HepG2 (cell line): ENCODE results near the gene C2orf92. TPM values are rescaled to one million over a fixed set of nuclear protein-coding genes. Genes with fewer than 3 reads are reported as not detected.
A peak's percentile ranks its signal among the peaks of the same experiment; 100 is the strongest.

Experiments
- CBFB ChIP-seq: sonication (generic); formaldehyde crosslinking; IDR thresholded peaks from 2 replicates; pipeline ENCODE4 v1.4.0; 2020; ENCODE audit warnings: missing genetic modification reagents
- ERF ChIP-seq: IDR thresholded peaks from 2 replicates; pipeline ENCODE4 v1.6.1; 2018; ENCODE audit warnings: missing biosample characterization, missing genetic modification reagents
- HOXA3 ChIP-seq: sonication (generic); formaldehyde crosslinking; IDR thresholded peaks from 2 replicates; pipeline ENCODE4 v1.5.0; 2020; ENCODE audit warnings: missing genetic modification reagents
- LCORL ChIP-seq, 2 experiments: fragments of 450-650 bp in 1 of 2; sonication (generic) in 1 of 2; formaldehyde crosslinking in 1 of 2; IDR thresholded peaks; 2 replicates each; pipeline versions ENCODE4 v1.5.0 to v1.6.1; 2017 to 2020; ENCODE audit warnings: antibody characterized with exemption in 1 of 2, missing genetic modification reagents in 1 of 2
- MED1 ChIP-seq: sonication (generic); formaldehyde crosslinking; IDR thresholded peaks from 2 replicates; pipeline ENCODE4 v1.4.0; 2020; ENCODE audit warnings: missing genetic modification reagents
- NFKB2 ChIP-seq: sonication (generic); formaldehyde crosslinking; IDR thresholded peaks from 2 replicates; pipeline ENCODE4 v1.4.0; 2020; ENCODE audit warnings: missing genetic modification reagents, borderline replicate concordance
- RXRB ChIP-seq: IDR thresholded peaks from 2 replicates; pipeline ENCODE4 v1.6.1; 2016; ENCODE audit warnings: borderline replicate concordance, missing genetic modification reagents, missing compliant biosample characterization
- SETDB1 ChIP-seq: sonication (generic); formaldehyde crosslinking; IDR thresholded peaks from 2 replicates; pipeline ENCODE4 v1.5.1; 2020; ENCODE audit warnings: missing genetic modification reagents, mild to moderate bottlenecking, borderline replicate concordance
- SKIL ChIP-seq: sonication (generic); formaldehyde crosslinking; IDR thresholded peaks from 2 replicates; pipeline ENCODE4 v1.8.0; 2022; ENCODE audit warnings: missing genetic modification reagents, mild to moderate bottlenecking, moderate library complexity, borderline replicate concordance
- SMAD3 ChIP-seq: sonication (generic); formaldehyde crosslinking; IDR thresholded peaks from 2 replicates; pipeline ENCODE4 v1.4.0; 2020; ENCODE audit warnings: missing genetic modification reagents
- SMC3 ChIP-seq: IDR thresholded peaks from 2 replicates; pipeline ENCODE4 v1.6.1; 2011; ENCODE audit warnings: low read length, improper control_type of control experiment
- SPEN ChIP-seq: sonication (generic); formaldehyde crosslinking; IDR thresholded peaks from 2 replicates; pipeline ENCODE4 v1.5.1; 2020; ENCODE audit warnings: low read depth, mild to moderate bottlenecking, missing genetic modification reagents
- SRSF1 ChIP-seq: fragments of 200-400 bp; formaldehyde crosslinking; optimal IDR thresholded peaks from 2 replicates; pipeline ENCODE3; 2017; ENCODE audit warnings: mild to moderate bottlenecking, low read depth, low read length, moderate library complexity
- TBX2 ChIP-seq: sonication (generic); formaldehyde crosslinking; IDR thresholded peaks from 2 replicates; pipeline ENCODE4 v1.5.0; 2020; ENCODE audit warnings: missing genetic modification reagents, mild to moderate bottlenecking, borderline replicate concordance
- TFDP1 ChIP-seq: IDR thresholded peaks from 2 replicates; pipeline ENCODE4 v1.6.1; 2016; ENCODE audit warnings: missing compliant biosample characterization, missing genetic modification reagents, borderline replicate concordance
- ZBTB21 ChIP-seq: sonication (generic); formaldehyde crosslinking; IDR thresholded peaks from 2 replicates; pipeline ENCODE4 v1.4.0; 2020; ENCODE audit warnings: missing genetic modification reagents
- ZBTB38 ChIP-seq: sonication (generic); formaldehyde crosslinking; IDR thresholded peaks from 2 replicates; pipeline ENCODE4 v1.5.1; 2020; ENCODE audit warnings: mild to moderate bottlenecking, missing genetic modification reagents
- ZNF83 ChIP-seq: sonication (generic); formaldehyde crosslinking; IDR thresholded peaks from 2 replicates; pipeline ENCODE4 v1.4.0; 2020; ENCODE audit warnings: missing genetic modification reagents, mild to moderate bottlenecking, borderline replicate concordance
- ZSCAN12 ChIP-seq: sonication (generic); formaldehyde crosslinking; IDR thresholded peaks from 2 replicates; pipeline ENCODE4 v1.9.0; 2021; ENCODE audit warnings: mild to moderate bottlenecking, missing genetic modification reagents
- polyA plus RNA-seq, 8 experiments: library from polyadenylated mRNA; depleted of rRNA in 3 of 8; stranded (reverse) in 7 of 8; unstranded in 1 of 8; fragments of >200 nt; fragmentation: Illumina TruSeq in 4 of 8; extraction: Trizol in 4 of 8; gene quantifications; 2 replicates each; pipeline versions ENCODE4 v1.2.1 to v1.2.3, GENCODE V29; 2011 to 2016; ENCODE audit warnings: low read depth in 4 of 8, missing spikeins in 1 of 8, mixed read lengths in 1 of 8; ENCODE audit not compliant: insufficient read depth in 1 of 8
- total RNA-seq, 5 experiments: library from RNA; depleted of rRNA; stranded (reverse); fragments of >200 nt; fragmentation: Illumina TruSeq; extraction: Trizol; gene quantifications; 2 replicates each; pipeline ENCODE4 v1.2.3, GENCODE V29; 2016; ENCODE audit warnings: low read depth in 1 of 5
- TF ChIP-seq, protein P1 (sequence below): sonication (generic); formaldehyde crosslinking; IDR thresholded peaks from 2 replicates; pipeline ENCODE4 v1.5.0; 2020; ENCODE audit warnings: missing genetic modification reagents, mild to moderate bottlenecking, borderline replicate concordance
- TF ChIP-seq, protein P2 (sequence below): sonication (generic); formaldehyde crosslinking; IDR thresholded peaks from 2 replicates; pipeline ENCODE4 v1.5.1; 2020; ENCODE audit warnings: mild to moderate bottlenecking, missing genetic modification reagents, moderate library complexity

C2orf92 gene
- total and polyA plus RNA-seq, 2 of the 13 experiments (the other 11 are each of a cell fraction or from before 2014, with no cell fraction given) = 4.9 to 5.0 TPM

GRCh38 chr2:97740590-97741182, 71.2 kb downstream of the C2orf92 start (continued):
- TF ChIP-seq ZSCAN12 (CRISPR knock-in tag) = no peak
- TF ChIP-seq ZNF83 = no peak
- TF ChIP-seq RXRB (CRISPR knock-in tag) = peak; percentile 94
- TF ChIP-seq, protein P1, sequence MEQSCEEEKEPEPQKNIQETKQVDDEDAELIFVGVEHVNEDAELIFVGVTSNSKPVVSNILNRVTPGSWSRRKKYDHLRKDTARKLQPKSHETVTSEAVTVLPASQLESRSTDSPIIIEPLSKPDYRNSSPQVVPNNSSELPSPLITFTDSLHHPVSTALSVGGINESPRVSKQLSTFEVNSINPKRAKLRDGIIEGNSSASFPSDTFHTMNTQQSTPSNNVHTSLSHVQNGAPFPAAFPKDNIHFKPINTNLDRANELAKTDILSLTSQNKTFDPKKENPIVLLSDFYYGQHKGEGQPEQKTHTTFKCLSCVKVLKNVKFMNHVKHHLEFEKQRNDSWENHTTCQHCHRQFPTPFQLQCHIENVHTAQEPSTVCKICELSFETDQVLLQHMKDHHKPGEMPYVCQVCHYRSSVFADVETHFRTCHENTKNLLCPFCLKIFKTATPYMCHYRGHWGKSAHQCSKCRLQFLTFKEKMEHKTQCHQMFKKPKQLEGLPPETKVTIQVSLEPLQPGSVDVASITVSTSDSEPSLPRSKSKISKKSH = 0 out of 2 replicates have a peak, but pooled peaks have one; percentile 45
- no peak for TF ChIP-seq ZBTB21 (CRISPR knock-in tag)
- peak; percentile 70 for TF ChIP-seq SMC3
- TF ChIP-seq SKIL (CRISPR knock-in tag) = no peak
- TF ChIP-seq TFDP1 (CRISPR knock-in tag) = peak; percentile 66; the same call in 1 of the 2 replicates
- 0 out of 2 replicates have a peak, but pooled peaks have one; percentile 24 for TF ChIP-seq SPEN (CRISPR knock-in tag)
- no peak for TF ChIP-seq LCORL (IDR thresholded peaks at IDR 0.05)
- TF ChIP-seq LCORL (CRISPR knock-in tag; IDR thresholded peaks at IDR 0.05) = peak; percentile 43; the same call in 1 of the 2 replicates
- peak; percentile 57; the same call in 1 of the 2 replicates for TF ChIP-seq HOXA3 (CRISPR knock-in tag)
- no peak for TF ChIP-seq SRSF1
- TF ChIP-seq CBFB (CRISPR knock-in tag) = 0 out of 2 replicates have a peak, but pooled peaks have one; percentile 28
- peak; percentile 41; the same call in 1 of the 2 replicates for TF ChIP-seq NFKB2 (CRISPR knock-in tag)
- TF ChIP-seq, protein P2, sequence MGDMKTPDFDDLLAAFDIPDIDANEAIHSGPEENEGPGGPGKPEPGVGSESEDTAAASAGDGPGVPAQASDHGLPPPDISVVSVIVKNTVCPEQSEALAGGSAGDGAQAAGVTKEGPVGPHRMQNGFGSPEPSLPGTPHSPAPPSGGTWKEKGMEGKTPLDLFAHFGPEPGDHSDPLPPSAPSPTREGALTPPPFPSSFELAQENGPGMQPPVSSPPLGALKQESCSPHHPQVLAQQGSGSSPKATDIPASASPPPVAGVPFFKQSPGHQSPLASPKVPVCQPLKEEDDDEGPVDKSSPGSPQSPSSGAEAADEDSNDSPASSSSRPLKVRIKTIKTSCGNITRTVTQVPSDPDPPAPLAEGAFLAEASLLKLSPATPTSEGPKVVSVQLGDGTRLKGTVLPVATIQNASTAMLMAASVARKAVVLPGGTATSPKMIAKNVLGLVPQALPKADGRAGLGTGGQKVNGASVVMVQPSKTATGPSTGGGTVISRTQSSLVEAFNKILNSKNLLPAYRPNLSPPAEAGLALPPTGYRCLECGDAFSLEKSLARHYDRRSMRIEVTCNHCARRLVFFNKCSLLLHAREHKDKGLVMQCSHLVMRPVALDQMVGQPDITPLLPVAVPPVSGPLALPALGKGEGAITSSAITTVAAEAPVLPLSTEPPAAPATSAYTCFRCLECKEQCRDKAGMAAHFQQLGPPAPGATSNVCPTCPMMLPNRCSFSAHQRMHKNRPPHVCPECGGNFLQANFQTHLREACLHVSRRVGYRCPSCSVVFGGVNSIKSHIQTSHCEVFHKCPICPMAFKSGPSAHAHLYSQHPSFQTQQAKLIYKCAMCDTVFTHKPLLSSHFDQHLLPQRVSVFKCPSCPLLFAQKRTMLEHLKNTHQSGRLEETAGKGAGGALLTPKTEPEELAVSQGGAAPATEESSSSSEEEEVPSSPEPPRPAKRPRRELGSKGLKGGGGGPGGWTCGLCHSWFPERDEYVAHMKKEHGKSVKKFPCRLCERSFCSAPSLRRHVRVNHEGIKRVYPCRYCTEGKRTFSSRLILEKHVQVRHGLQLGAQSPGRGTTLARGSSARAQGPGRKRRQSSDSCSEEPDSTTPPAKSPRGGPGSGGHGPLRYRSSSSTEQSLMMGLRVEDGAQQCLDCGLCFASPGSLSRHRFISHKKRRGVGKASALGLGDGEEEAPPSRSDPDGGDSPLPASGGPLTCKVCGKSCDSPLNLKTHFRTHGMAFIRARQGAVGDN (CRISPR knock-in tag) = peak; percentile 72
- TF ChIP-seq SETDB1 (CRISPR knock-in tag) = no peak
- no peak for TF ChIP-seq ZBTB38 (CRISPR knock-in tag)
- peak; percentile 16; the same call in 1 of the 2 replicates for TF ChIP-seq TBX2 (CRISPR knock-in tag)
- TF ChIP-seq SMAD3 (CRISPR knock-in tag) = no peak
- peak; percentile 31; the same call in 1 of the 2 replicates for TF ChIP-seq MED1 (CRISPR knock-in tag)
- TF ChIP-seq ERF (CRISPR knock-in tag) = peak; percentile 68
